Loucy (cell line): Measurements from ENCODE around the gene FFAR4.
A peak's percentile ranks its signal among the peaks of the same experiment; 100 is the strongest.

Source experiments
- H2AFZ ChIP-seq: fragments of 200-600 bp; sonication (generic); 2 replicates; pipeline ENCODE4 v1.6.0; 2016; ENCODE audit warnings: antibody characterized with exemption, mild to moderate bottlenecking, low read length, moderate library complexity
- H3F3A ChIP-seq: fragments of 200-600 bp; 2 replicates; pipeline ENCODE4 v1.6.0; 2016; ENCODE audit warnings: antibody characterized with exemption, low read depth, mild to moderate bottlenecking
- H3K27me3 ChIP-seq: fragments of 200-600 bp; sonication (generic); 2 replicates; pipeline ENCODE4 v1.6.1; 2014; ENCODE audit warnings: low read length, mild to moderate bottlenecking; ENCODE audit not compliant: insufficient read depth, poor library complexity, severe bottlenecking
- H3K36me3 ChIP-seq: fragments of 200-600 bp; sonication (generic); 2 replicates; pipeline ENCODE4 v1.6.1; 2016; ENCODE audit warnings: low read length; ENCODE audit not compliant: insufficient read depth
- H3K4me1 ChIP-seq: fragments of 200-600 bp; sonication (generic); 2 replicates; pipeline ENCODE4 v1.5.1; 2014; ENCODE audit warnings: low read length, mild to moderate bottlenecking; ENCODE audit not compliant: insufficient read depth, poor library complexity, severe bottlenecking
- H3K4me2 ChIP-seq: fragments of 200-600 bp; sonication (generic); 2 replicates; pipeline ENCODE4 v1.6.0; 2014; ENCODE audit warnings: antibody characterized with exemption, low read length, low read depth, mild to moderate bottlenecking; ENCODE audit not compliant: poor library complexity, severe bottlenecking
- H3K4me3 ChIP-seq: fragments of 200-600 bp; sonication (generic); 2 replicates; pipeline ENCODE4 v1.5.1; 2014; ENCODE audit warnings: low read length, mild to moderate bottlenecking, mixed read lengths; ENCODE audit not compliant: poor library complexity, severe bottlenecking
- H3K79me2 ChIP-seq: fragments of 200-600 bp; sonication (generic); 2 replicates; pipeline ENCODE4 v1.6.1; 2014; ENCODE audit warnings: low read length; ENCODE audit not compliant: insufficient read depth
- H3K9ac ChIP-seq: fragments of 200-600 bp; sonication (generic); 2 replicates; pipeline ENCODE4 v1.6.0; 2014; ENCODE audit warnings: mild to moderate bottlenecking, low read depth, low read length, moderate library complexity; ENCODE audit not compliant: poor library complexity, severe bottlenecking
- H3K9me2 ChIP-seq: fragments of 200-600 bp; sonication (generic); replicated peaks from 2 replicates; pipeline ENCODE4 v1.6.1; 2016; ENCODE audit warnings: low read depth, low read length, mixed read lengths
- H3K9me3 ChIP-seq: fragments of 200-600 bp; sonication (generic); 2 replicates; pipeline ENCODE4 v1.6.1; 2014; ENCODE audit warnings: mild to moderate bottlenecking, antibody characterized with exemption, low read length, low read depth; ENCODE audit not compliant: insufficient read depth
- H4K20me1 ChIP-seq: fragments of 200-600 bp; sonication (generic); 2 replicates; pipeline ENCODE4 v1.6.0; 2014; ENCODE audit warnings: antibody characterized with exemption, low read length, mild to moderate bottlenecking; ENCODE audit not compliant: insufficient read depth, poor library complexity, severe bottlenecking
- CTCF ChIP-seq: fragments of 200-600 bp; sonication (generic); conservative IDR thresholded peaks from 2 replicates; pipeline ENCODE4 v1.5.1; 2014; ENCODE audit warnings: mild to moderate bottlenecking, antibody characterized with exemption, low read length
- EZH2phosphoT487 ChIP-seq: fragments of 200-600 bp; IDR thresholded peaks from 2 replicates; pipeline ENCODE4 v1.6.1; 2018; ENCODE audit warnings: antibody characterized with exemption, mild to moderate bottlenecking, moderate library complexity, borderline replicate concordance

FFAR4 gene

GRCh38 chr10:93594518-93594917 lies 28.1 kb downstream of the FFAR4 start:
- Histone ChIP-seq H3K4me2 (no peak overlapping the region), H3K36me3 (no peaks in the 10 kb centered on the region), H3K4me1 (no peaks in the 10 kb centered on the region), H4K20me1 (no peaks in the 10 kb centered on the region), H3K9me3 (no peaks in the 10 kb centered on the region), H3K9ac (no peak overlapping the region), H3F3A (no peaks in the 10 kb centered on the region), H3K27me3 (no peaks in the 10 kb centered on the region), H3K4me3 (no peak overlapping the region), H3K79me2 (no peaks in the 10 kb centered on the region), H2AFZ (no peak overlapping the region), H3K9me2 (no peaks in the 10 kb centered on the region)
- no peak for TF ChIP-seq EZH2phosphoT487
- no peak for TF ChIP-seq CTCF

DNA sequence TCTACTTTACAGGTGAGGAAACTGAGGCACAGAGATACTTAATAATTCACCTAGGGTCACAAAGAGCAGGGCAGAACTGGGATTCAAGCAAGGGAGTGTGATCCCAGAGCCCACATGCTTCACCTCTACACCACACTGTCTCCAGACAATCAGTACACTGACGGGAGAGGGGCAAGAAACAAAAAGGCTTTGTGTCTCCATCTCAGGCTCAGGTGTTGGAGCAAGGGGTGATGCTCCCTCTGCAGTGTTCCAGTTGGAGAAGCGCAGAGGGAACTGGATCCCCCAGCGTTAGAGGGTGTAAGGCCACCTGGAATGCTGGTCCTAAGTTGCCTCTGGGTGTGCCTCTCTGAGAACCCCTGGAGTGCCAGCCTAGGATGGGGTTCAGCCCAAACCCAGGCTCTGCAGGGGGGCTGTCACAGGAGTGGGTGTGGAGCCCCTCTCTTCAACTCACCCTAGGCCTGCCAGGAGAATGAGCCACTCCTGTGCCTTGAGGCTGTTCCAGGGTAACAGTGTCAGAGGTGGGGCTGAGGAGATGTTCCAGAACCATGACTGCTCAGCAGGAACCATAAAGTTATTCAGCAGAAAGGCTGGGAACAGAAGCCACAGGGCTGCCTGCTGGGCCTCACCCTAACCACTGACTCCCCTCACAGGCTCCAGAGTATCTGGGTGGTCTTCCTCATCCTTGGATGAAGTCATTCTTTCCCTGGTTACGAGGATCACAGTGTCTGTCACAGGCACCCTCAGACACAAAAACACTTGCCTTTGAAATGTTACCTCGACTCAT lies 29.1 kb downstream of the FFAR4 start:
- H3K27me3 ChIP-seq: no peaks in the 10 kb centered on the region
- H3K9me2 ChIP-seq: no peaks in the 10 kb centered on the region
- H2AFZ ChIP-seq: no peak overlapping the region

DNA sequence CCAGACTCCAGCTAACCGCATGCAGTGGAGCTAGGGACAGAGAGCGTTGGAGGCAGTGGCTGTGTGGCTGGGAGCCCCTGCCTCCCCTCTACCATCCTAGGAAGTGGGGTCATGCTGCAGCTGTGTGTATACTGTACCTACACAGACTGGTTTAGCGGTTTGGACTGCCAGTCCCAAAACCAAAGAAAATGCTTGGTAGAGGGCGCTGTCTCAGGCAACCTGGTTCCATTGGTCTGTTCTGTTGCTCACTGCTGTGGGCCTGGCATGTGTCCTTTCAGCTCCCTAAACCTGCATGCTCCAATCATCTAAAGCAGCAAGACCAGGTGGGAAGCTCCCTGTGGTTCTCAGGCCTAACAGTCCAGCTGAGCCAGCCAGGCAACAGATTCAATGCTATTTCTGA lies 30.1 kb downstream of the FFAR4 start:
- Histone ChIP-seq H2AFZ (no peak overlapping the region), H4K20me1 (no peaks in the 10 kb centered on the region)

More for the DNA sequence above, 29.1 kb downstream of the FFAR4 start:
- H3K4me1 ChIP-seq: no peaks in the 10 kb centered on the region
- H3K4me2 ChIP-seq: no peak overlapping the region
- H3K9me3 ChIP-seq: no peaks in the 10 kb centered on the region
- H3K9ac ChIP-seq: no peak overlapping the region
- H3F3A ChIP-seq: no peaks in the 10 kb centered on the region
- H3K4me3 ChIP-seq: no peak overlapping the region
- H4K20me1 ChIP-seq: no peaks in the 10 kb centered on the region
- no peaks in the 10 kb centered on the region for H3K79me2 ChIP-seq
- H3K36me3 ChIP-seq: no peaks in the 10 kb centered on the region
- TF ChIP-seq EZH2phosphoT487: no peak
- TF ChIP-seq CTCF: no peak

More for the DNA sequence above, 30.1 kb downstream of the FFAR4 start:
- H3K9me2 ChIP-seq: no peaks in the 10 kb centered on the region
- no peaks in the 10 kb centered on the region for H3K4me1 ChIP-seq
- no peaks in the 10 kb centered on the region for H3K36me3 ChIP-seq
- no peaks in the 10 kb centered on the region for H3F3A ChIP-seq
- H3K79me2 ChIP-seq: no peaks in the 10 kb centered on the region
- no peak overlapping the region for H3K4me2 ChIP-seq
- TF ChIP-seq EZH2phosphoT487 (no peak), CTCF (peak; percentile 48)
- H3K27me3 ChIP-seq: no peaks in the 10 kb centered on the region
- no peaks in the 10 kb centered on the region for H3K9me3 ChIP-seq
- H3K4me3 ChIP-seq: no peak overlapping the region
- no peak overlapping the region for H3K9ac ChIP-seq
